Measurements from ENCODE around the gene TBC1D26.
A peak's percentile ranks its signal among the peaks of the same experiment; 100 is the strongest.
"Not testable (repeated sequence)": the region's sequence is repeated elsewhere in the genome, so short reads cannot be mapped to it uniquely, and the experiment has no call there.

TBC1D26 gene

DNA sequence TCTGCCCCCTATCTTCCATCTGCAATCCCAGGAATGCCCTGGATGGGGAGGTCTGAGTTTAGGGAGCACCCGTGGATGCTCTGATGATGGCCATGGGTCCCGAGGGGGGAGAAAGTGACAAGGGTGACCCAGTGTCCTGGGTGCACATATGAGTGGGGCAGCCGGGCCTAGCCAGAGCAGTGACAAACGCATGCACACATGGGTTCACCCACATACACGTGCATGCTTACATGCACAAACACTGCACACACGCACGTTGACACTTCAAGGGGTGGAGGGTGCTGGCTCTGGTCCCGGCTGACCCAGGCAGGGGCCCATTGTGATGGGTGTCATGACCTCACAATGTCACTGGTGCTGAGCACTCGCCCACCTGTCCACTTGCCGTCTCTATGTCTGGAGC, at the start of gene TBC1D26:
Gene TBC1D26 (plus strand): TSS at position 384 of the 400 bp plus-strand sequence. CDS start 3,066 bp downstream, outside the sequence.
- not testable (repeated sequence) for DNase-seq (ENCODE audit: low spot score)

DNA sequence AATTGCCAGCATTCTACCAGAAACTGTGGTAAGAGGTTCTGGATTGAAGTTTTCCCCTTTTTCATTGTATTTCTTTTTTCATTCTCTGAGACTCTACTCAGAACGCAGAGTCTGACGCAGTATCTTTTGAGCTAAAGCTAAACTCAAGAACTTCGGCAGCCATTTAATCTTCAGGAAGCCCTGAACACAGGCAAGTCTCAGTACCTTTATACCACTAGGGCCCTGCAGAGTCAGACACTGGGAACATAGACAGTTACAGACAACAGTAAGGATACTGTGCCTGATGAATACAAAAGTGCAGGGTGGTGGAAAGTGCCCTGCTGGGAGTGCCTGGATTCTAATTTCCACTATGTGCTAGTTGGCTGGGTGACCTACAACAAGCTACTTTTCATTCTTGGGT, 48.9 kb upstream of the TBC1D26 start:
- DNase-seq (ENCODE audit: low spot score) = peak; percentile 28

DNA sequence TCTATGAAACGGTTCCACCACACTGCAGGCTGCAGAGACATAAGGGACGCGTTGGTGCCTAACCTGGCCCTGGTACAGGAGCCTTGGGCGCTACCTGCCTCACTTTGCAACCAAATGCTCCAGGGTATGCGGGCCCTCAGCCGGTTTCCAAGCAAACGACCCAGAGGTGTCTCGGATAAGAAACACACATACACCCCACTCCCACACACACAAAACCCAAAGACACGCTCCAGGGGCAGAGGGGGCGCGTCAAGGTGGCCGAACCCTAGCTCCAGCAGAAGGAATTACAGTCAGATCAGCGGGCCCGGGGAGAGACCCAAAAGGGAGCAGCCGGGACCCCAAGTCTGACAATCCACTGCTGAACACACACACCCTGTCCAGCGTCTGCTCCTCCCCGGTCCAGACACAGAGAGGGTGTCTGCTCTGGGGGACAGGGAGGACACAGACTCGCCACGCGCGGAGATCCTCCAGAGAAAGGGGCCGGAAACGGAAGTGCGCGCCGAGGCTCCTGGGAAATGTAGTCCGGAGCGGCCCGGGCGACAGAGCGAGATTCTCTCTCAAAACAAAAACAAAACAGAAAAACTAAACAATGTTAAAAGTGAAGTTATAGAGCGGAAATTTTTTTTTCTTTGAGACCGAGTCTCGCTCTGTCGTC, 48.1 kb upstream of the TBC1D26 start, which contains the start of gene TRIM16:
Gene TRIM16 (minus strand): TSS at position 488 of the 655 bp plus-strand sequence. CDS start 32,702 bp downstream, outside the sequence.
- peak; percentile 60 for DNase-seq (ENCODE audit: low spot score)

DNA sequence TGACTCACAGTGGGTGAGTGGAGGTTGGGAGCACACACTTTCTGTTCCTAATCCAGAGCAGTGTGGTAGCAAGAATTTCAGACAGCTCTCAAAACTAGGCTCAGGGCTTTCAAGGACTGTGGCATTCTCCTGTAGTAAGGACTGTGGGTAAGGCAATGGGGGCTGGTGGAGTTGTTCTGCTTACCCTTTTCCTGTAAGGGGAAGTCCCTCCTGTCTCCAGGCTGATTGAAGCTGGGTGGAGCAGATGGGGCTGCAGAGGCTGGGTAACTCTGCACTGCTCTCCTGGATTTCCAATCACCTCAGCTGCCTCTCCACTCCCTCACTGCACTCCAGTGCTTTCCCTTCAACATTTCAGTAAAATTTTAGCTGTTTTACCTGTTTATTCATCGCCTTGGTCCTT, 44.6 kb upstream of the TBC1D26 start:
- not testable (repeated sequence) for DNase-seq (ENCODE audit: low spot score)

DNA sequence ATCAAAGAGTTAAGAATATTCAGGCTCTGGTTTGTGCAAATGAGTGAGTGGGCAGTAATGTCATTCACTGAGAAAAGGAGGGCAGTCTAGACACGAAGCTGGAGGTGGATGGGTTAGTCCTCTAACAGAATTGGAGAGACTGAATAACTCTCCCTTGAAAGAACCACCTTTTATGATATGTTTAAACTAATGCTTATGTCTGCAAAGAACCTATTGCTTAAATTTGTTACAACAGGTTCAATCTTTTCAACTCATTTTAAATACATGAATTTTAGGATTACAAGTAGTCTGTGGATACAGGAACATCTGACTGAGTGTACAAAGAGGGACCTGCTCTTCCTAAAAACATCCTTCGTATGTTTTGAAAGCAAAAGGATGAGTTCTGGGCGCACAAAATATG, 33.1 kb upstream of the TBC1D26 start:
- not testable (repeated sequence) for DNase-seq (ENCODE audit: low spot score)

DNA sequence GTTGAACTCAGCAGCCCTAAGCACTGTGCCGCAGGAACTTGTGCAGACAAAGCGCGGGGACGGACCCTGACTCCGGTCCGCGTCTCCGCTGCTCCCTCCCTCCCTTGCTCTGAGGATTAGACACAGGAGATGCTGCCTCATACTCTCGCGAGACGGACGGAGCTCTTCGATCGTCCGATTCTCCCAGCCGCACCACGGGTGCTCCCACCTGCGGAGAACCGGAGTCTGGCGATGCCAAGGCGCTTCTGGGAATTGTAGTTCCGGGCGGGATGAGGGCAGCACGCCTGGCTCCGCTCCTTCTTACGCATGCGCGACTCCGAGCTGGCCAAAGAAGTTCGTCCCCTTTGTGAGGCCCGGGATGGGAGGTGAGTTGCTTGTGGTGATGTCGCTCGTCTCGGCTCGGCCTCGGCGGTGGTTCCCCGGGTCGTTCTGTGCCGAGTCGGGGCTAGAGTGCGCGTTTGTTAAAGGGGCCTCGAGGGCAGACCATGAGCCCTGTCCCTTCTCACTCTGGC, 32.6 kb upstream of the TBC1D26 start, which contains the start of gene ZNF286A:
Gene ZNF286A (plus strand): TSS at position 340 of the 512 bp plus-strand sequence. CDS start 578 bp downstream, outside the sequence.
- DNase-seq (ENCODE audit: low spot score) = peak; percentile 99

DNA sequence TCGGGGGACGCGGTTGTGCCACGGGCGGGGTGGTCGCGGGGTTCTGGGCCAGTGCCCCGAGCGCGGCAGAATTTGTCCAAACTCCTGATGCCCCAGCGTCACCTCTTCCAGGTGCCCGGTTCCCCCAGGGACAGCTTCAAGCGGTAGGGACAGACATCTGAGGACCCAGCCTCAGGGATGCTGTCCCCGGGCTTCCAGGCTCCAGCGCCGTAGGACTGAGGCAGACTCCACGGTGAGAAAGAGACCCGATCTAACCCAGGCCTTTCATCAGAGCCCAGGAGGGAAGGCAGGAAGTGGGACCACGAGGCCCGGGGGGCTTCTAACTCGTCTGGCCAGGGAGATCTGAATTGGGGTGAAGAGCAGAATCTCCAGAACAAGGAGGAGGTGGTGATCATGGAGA, 32.1 kb upstream of the TBC1D26 start:
- not testable (repeated sequence) for DNase-seq (ENCODE audit: low spot score)

DNA sequence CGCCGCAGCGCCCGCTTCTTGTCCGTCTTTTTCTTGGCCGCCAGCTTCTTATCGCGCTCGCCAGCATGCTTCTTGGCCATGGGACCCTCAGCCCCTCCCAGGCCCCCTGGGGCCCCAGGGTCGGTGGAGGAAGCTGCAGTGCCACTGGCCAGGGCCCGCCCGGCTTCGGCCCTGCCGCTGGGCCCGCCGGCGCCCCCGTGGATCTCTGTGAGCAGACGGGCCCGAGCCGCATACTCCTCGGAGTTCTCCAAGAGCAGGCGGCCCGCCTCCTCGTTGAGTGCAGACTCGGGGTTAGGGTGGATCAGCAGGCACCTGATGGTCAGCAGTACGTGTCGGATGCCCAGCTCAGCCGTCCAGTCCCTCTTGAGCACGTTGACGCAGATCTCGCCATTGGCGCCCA, 27.8 kb upstream of the TBC1D26 start:
- DNase-seq (ENCODE audit: low spot score) = not testable (repeated sequence)

DNA sequence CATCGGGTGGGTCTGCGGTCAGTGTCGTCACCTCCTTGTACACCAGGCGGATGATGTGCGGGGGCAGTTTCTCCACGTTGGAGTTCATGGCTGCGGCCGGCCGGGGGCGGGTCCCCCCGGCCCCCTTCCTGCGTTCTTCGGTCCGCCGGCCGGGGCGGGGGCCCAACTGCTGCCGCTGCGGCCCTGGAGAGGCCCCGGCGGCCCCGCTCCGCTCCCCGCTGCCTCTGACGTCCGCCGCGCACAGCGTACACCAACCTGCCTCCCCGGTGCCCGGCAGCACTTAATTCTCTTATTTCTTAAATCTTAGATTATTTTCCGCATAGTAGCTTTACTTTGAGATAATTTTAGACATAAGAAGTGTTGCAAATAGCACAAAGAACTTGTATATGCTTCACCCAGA, 27.3 kb upstream of the TBC1D26 start:
- DNase-seq (ENCODE audit: low spot score) = not testable (repeated sequence)

DNA sequence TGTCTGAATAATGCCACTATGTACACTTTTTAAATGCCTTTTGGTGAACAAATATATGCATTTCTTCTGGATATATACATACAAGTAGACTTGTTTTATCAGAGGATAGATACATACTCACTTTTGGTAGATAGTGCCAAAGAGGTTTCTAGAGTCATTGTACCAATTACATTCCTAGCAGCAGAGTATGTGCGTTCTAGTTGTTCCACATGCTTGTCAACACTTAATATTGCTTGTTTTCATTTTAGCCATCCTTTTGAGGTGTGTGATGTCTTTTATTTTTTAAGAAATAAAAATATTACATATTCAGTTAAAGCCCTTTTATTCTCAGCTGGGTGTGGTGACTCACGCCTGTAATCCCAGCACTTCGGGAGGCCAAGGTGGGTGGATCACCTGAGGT, 23.2 kb upstream of the TBC1D26 start:
- DNase-seq (ENCODE audit: low spot score) = not testable (repeated sequence)

DNA sequence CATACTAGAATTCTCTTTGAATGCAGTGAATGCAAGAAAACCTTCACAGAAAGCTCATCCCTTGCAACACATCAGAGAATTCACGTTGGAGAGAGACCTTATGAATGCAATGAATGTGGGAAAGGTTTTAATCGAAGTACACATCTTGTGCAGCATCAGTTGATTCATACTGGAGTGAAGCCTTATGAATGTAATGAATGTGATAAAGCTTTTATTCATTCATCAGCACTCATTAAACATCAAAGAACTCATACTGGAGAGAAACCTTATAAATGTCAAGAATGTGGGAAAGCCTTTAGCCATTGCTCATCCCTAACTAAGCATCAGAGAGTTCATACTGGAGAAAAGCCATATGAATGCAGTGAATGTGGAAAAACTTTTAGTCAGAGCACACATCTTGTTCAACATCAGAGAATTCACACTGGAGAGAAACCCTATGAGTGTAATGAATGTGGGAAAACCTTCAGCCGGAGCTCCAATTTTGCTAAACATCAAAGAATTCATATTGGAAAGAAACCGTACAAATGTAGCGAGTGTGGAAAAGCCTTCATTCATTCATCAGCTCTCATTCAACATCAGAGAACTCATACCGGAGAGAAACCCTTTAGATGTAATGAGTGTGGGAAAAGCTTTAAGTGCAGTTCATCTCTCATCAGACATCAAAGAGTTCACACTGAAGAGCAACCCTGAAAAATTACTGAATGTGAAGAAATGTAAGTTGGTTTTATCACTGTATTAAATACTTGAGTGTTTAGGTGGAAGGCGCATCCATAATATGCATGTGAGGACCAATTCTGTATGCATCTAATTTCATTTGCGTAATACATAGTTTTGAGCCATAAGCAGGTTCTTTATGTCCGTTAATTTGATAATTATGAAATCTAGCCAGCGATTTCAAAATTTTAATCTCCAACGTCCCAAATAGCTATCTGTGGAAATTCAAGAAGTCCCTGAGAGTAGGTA, 15.2 kb upstream of the TBC1D26 start:
- DNase-seq (ENCODE audit: low spot score) = not testable (repeated sequence)

DNA sequence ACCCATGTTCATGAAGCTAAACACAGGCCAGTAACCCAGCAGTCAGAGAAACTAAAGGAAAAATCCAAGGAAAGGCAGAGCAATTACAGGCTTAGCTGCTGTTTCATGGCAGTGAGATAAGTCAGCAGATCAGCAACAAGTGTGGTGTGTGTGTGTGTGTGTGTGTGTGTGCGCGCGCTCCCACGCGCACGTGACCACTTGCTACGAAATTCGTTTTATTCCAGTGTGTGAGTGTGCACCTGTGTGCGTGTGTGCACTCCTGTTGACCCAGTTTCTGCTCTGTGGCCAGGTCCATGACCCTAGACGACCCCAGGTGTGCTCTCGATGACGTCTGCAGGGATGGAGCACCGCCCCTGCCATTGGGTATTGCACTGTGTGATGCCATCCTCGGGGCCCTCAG, 1.5 kb upstream of the TBC1D26 start:
- not testable (repeated sequence) for DNase-seq (ENCODE audit: low spot score)

DNA sequence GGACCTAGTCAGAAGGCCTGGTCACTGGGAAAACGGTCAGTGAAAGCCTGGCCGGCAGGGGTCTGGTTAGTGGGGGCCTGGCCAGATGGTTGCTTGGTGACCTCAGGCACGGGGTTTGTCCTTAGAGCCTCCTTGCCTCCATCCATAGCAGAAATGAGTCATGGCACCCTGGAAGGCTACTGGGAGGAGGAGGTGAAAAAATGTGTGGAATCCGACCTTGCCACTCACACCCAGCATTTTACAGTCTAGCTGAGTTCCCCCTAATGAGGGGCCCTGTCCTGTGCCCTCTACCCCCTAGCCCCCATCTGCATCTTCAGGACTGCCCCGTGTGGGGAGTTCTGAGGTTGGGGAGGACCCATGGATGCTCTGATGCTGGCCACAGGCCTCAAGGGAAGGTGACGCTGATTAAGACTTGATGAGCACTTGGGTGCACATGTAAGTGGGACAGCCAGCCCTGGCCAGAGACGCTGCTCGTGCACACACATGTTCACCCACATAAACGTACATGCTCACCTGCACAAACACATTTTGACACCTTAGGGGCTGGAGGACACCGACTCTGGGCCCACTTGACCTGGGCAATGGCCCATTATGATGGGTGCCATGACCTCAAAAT, 1.2 kb downstream of the TBC1D26 start:
- DNase-seq (ENCODE audit: low spot score) = not testable (repeated sequence)

DNA sequence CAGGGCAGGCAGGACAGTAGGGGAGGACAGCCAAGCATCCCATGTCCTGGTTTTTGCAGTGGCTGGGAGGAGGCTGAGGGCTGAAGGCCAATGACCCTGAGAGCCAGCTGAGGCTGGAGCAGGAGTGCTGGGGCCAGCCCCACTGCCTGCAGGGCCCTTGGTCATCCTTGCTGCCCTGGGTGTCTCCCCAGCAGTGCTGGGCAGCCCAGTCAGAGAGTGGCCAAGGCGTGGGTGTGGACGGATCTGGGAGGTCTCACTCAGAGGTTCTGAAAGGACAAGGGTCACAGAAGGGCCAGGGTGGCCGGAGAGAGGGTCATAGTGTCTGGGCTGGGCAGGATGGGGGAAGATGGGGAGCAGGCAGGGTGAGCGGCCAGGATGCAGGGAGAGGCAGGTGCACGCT, 4.5 kb downstream of the TBC1D26 start:
- not testable (repeated sequence) for DNase-seq (ENCODE audit: low spot score)

DNA sequence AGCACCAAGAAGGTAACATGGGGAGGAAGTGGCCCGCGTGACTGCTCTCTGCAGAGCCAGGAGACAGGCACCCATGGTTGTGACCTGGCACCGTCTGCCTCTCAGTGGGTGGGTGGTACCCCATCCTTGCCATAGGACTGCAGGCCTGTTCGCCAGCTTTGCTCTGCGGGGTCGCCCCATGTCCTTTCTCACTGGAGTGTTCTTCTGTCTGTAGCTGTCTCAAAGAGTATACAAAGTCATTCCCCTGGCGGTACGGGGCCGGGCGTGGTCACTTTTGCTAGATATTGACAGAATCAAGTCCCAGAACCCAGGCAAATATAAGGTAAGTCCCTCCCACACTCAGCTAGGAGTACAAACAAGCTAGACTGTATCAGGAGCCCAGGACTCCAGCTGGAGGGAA, 6.0 kb downstream of the TBC1D26 start:
- no peak for DNase-seq (ENCODE audit: low spot score)

DNA sequence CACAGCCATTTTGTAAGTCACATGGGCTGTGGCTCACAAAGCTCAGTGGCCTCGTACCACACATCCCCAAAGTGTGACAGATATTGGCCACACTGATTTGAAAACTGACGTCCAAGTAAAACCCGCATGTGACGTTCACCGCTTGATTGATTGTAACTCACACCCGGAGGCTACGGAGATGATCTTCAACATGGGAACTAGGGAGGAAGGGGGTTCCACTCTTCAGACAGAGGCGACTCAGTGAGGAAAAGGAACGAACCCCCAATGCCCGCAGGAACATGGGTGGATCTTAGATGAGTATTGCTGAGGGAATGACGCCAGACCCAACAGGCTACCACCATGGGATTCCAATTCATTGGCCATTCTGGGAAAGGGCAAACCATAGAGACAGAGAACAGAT, 7.2 kb downstream of the TBC1D26 start:
- DNase-seq (ENCODE audit: low spot score) = not testable (repeated sequence)

DNA sequence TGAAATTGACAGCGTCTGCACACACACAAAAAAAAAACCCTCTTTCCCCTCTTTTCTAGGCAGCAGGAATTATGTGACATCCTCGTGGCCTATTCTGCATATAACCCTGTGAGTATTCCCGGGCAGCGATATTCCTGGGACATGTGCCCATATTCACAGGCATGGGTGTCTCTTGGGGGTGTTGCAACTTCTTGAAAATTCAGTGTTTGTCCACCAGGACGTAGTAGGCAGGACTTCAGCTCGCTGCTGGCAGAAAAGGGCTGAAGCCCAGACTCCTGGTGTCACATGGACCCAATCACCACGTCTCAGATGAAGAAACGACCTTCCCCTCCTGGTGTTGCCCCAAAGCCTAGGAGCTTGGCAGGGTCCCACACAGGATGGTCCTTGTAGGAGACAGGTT, 8.0 kb downstream of the TBC1D26 start:
- not testable (repeated sequence) for DNase-seq (ENCODE audit: low spot score)

DNA sequence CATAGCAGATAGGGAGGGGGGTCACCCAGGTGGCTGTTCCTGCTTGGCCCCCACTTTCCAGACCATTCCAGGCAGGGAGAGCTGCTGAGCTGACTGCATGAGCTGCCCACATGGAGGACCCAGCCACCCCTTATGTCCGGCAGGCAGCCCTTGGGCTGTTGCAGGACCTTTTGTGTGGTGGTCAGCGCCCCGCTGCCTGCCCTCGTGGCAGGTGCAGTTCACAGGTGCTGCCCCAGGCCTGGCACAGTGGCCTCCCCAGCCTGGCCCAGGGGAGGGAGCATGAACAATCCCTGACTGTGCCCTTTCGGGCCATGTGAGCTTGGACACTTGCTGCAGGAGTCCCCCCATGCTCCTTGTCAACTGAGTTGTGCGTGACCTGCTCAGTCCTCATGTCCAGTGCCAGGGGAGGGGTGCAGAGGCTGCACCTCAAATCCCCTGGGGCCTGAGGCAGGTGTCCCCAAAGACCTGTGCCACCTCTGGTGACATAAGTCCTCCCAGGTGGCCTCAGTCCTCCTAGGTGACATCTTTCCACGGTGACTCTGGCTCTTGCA, 8.6 kb downstream of the TBC1D26 start:
- DNase-seq (ENCODE audit: low spot score) = no peak

DNA sequence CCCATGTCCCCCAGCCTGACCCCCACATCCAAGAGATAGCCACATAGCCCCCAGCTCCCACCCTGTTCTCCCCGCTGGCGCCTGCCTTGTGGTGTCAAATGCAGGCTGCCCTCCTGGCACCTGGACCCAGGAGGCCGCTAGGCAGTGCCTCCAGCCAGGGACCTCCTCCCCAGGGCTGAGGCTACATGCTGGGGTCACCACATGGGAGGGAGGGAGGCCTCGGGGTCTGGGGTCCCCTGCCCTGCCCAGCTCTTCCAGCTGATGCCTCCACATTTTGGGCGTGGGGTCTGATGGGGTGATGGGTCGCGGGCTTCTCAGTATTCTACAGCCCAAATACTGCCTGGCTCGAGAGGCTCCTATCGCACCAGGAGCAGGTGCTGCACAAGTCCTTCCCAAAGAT, 9.5 kb downstream of the TBC1D26 start:
- no peak for DNase-seq (ENCODE audit: low spot score)

DNA sequence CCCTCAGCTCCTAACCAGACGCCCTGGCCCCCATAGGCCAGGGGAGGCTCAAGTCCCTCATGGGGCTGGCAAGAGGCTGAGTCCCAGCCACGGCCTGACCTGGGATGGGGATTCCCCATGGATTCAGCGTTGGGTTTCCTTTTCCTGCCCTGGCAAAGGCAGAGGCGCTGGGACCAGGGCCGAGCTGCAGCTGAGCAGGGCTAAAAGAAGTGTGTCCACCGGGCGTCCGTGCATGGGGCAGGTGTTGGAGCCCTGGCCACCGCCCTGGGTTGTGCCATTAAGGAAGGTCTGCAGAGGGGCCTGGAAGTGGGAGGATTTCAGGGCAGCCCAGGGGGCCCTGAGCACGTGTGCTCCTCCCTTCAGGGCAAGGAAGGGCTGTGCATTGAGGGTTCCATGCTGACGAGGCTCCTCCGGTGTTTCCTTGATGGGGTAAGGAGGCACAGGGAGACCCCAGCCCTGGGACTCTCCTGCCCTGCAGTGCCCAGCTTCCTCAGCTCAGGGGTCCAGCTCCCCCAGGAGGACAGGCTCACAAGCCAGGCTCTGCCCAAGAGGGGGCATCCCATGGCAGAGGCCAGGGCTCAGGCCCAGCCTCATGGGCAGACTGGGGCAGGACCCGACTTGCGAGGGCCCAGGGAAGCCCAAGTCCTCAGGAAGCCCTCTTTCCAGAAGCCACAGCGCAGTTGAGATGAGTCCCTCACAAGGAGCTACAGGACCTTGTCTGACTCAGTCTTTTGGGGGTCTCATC, 10.1 kb downstream of the TBC1D26 start:
- DNase-seq (ENCODE audit: low spot score) = no peak

DNA sequence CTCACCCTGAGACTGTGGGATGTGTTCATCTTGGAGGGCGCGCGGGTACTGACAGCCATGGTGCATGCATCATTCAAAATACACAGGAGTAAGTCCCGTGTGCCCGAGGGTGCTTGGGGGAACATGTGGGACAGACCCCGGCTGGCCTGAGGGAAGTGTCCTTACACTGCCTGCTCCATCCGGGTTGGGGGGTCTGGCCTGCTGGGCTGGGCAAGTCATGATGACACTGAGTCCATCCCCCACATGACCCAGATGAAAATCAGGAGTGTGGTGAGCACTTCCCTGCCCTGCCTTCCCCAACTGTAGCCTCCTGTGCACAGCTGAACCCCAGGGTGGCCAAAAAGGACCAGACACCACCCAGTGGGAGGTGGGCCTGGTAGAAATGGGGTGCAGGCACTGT, 10.8 kb downstream of the TBC1D26 start:
- no peak for DNase-seq (ENCODE audit: low spot score)

All from RKO (cell line).